Fibroblast of villous mesenchyme (primary cell): ENCODE measurements around the gene ANKRD11. TPM values are rescaled to one million over a fixed set of nuclear protein-coding genes. Genes with fewer than 3 reads are reported as not detected.
A peak's percentile ranks its signal among the peaks of the same experiment; 100 is the strongest.

Experiments
- DNase-seq: peaks from one replicate; pipeline ENCODE4 v3.0.0-alpha.2; 2010; ENCODE audit warnings: low read depth
- H3K4me3 ChIP-seq: 2 replicates; pipeline ENCODE4 v1.5.1; 2011; ENCODE audit warnings: low read depth, mild to moderate bottlenecking, low read length
- CTCF ChIP-seq: IDR thresholded peaks from 2 replicates; pipeline ENCODE4 v1.5.1; 2012; ENCODE audit warnings: low read depth, mild to moderate bottlenecking, low read length; ENCODE audit not compliant: insufficient read depth
- total RNA-seq: library from RNA; depleted of rRNA; stranded (reverse); fragments of >200 nt; gene quantifications from 2 replicates; pipeline ENCODE4 v1.2.3, GENCODE V29; 2012

ANKRD11 gene
- total RNA-seq, 1 donor: 69.5 TPM

GRCh38 chr16:89401641-89402445 is 88.5 kb downstream of the ANKRD11 start:
- TF ChIP-seq CTCF: no peak
- peak; percentile 87 for DNase-seq
- no peak overlapping the region for H3K4me3 ChIP-seq

GRCh38 chr16:89401205-89401604 is 89.2 kb downstream of the ANKRD11 start:
- DNase-seq: no peak
- no peak for TF ChIP-seq CTCF

GRCh38 chr16:89400740-89401139 is 89.6 kb downstream of the ANKRD11 start:
- no peak for DNase-seq
- no peak for TF ChIP-seq CTCF
- H3K4me3 ChIP-seq: no peak overlapping the region

More at GRCh38 chr16:89401205-89401604, 89.2 kb downstream of the ANKRD11 start:
- no peak overlapping the region for H3K4me3 ChIP-seq

GRCh38 chr16:89398924-89399323 is 91.4 kb downstream of the ANKRD11 start:
- TF ChIP-seq CTCF: no peak
- DNase-seq: no peak
- H3K4me3 ChIP-seq: no peak overlapping the region

GRCh38 chr16:89397331-89397861 is 93.0 kb downstream of the ANKRD11 start:
- no peak for TF ChIP-seq CTCF
- H3K4me3 ChIP-seq: no peak overlapping the region
- DNase-seq: no peak

- no peak overlapping the region for H3K4me3 ChIP-seq
- no peak for TF ChIP-seq CTCF
- no peak for DNase-seq
Observed at GRCh38 chr16:89396156-89396555, 94.2 kb downstream of the ANKRD11 start.
